GM06990 (cell line): ENCODE data around the gene MBD3.

Experiments used
- DNase-seq: peaks from one replicate; pipeline ENCODE4 v3.0.0-alpha.2; 2011; ENCODE audit not compliant: insufficient read length; ENCODE audit errors: extremely low read depth
- H3K27me3 ChIP-seq: replicated peaks from 2 replicates; pipeline ENCODE4 v1.6.0; 2011; ENCODE audit warnings: low read length; ENCODE audit not compliant: control insufficient read depth, insufficient read depth
- H3K36me3 ChIP-seq: 2 replicates; pipeline ENCODE4 v1.5.1; 2011; ENCODE audit warnings: low read length; ENCODE audit not compliant: control insufficient read depth, insufficient read depth
- H3K4me3 ChIP-seq: replicated peaks from 2 replicates; pipeline ENCODE4 v1.5.1; 2011; ENCODE audit warnings: low read depth, mild to moderate bottlenecking, control low read depth, low read length
- TF ChIP-seq, protein P1 (sequence below): IDR thresholded peaks from 2 replicates; pipeline ENCODE4 v1.5.1; 2011; ENCODE audit warnings: low read length, control low read depth, mild to moderate bottlenecking, inconsistent platforms; ENCODE audit not compliant: insufficient read depth, poor library complexity, severe bottlenecking

The MBD3 gene

DNA sequence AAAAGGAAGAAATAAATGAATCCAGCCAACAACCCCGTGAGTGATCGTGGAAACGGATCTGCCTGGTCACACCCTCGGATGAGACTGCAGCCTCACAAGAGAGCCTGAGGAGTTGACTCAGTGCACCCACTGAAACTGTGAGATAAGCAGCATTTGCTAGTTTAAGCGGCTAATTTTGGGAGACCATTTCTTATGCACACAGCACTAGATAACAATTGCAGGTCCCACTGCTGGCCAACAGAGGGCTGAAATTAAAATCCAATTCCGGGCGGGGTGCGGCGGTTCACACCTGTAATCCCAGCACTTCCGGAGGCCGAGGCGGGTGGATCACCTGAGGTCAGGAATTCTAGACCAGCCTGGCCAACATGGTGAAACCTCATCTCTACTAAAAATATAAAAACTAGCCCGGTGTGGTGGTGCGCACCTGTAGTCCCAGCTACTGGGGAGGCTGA lies 9.0 kb upstream of the MBD3 start:
- Histone ChIP-seq H3K27me3 (no peaks in the 10 kb centered on the region), H3K4me3 (no peak overlapping the region), H3K36me3 (peaks cover 20% of the 10 kb centered on the region)
- DNase-seq: no peak
- TF ChIP-seq, protein P1, sequence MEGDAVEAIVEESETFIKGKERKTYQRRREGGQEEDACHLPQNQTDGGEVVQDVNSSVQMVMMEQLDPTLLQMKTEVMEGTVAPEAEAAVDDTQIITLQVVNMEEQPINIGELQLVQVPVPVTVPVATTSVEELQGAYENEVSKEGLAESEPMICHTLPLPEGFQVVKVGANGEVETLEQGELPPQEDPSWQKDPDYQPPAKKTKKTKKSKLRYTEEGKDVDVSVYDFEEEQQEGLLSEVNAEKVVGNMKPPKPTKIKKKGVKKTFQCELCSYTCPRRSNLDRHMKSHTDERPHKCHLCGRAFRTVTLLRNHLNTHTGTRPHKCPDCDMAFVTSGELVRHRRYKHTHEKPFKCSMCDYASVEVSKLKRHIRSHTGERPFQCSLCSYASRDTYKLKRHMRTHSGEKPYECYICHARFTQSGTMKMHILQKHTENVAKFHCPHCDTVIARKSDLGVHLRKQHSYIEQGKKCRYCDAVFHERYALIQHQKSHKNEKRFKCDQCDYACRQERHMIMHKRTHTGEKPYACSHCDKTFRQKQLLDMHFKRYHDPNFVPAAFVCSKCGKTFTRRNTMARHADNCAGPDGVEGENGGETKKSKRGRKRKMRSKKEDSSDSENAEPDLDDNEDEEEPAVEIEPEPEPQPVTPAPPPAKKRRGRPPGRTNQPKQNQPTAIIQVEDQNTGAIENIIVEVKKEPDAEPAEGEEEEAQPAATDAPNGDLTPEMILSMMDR: no peak

DNA sequence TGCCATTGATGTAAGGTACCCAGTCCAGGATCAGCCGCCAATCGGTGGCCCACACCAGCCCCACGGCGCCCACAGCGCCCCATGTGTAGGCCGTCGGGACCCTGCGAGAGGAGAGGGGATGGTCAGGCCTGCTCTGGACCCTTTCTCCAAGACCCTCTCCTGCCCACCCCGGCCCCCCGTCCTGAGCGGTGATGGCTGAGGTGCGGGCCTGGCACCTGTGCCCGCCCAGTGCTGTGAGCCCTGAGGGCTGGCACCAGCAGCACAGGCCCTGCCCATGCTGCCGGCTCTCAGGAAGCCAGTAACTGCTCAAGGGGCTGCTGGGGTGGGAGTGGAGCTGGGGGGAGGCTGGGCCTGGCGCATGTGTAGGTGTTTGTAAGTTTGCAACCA lies 6.8 kb upstream of the MBD3 start:
- no peak overlapping the region for H3K4me3 ChIP-seq
- peaks cover 20% of the 10 kb centered on the region for H3K36me3 ChIP-seq
- no peak for DNase-seq
- H3K27me3 ChIP-seq: no peaks in the 10 kb centered on the region
- TF ChIP-seq, protein P1: no peak

DNA sequence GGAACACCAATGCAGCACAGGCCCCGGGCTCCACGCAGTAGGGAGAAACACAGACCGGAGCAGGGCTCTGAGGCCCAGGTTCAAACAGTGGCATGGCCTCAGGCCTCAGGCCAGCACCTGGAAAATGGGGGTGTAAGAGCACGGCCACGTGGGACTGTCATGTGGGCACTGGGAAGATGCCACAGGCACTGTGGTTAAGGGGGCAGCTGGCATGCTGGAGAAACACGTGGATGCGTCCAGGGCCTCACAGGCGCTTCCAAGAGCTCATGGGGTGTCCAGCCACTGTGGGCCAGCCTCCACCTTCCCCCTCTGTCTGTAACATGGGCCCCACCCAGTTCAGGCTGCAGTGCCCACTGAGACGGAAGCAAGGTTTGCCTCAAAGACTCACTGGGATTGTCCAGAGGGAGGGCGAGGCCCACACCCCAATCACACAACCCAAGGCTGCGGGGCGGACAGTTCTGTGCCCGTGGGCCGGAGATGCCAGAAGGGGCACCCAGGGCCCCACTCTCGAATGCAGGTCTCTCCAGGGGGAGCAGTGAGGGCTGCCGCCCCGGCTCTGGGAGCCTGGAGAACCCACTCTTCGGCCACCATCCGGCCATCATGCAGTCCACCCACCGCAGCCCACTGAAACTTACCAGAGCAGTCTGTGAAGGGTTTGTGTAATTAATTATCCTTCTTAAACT lies 6.3 kb upstream of the MBD3 start:
- Histone ChIP-seq H3K4me3 (no peak overlapping the region), H3K36me3 (peaks cover 20% of the 10 kb centered on the region), H3K27me3 (no peaks in the 10 kb centered on the region)
- TF ChIP-seq, protein P1: no peak
- DNase-seq: no peak

DNA sequence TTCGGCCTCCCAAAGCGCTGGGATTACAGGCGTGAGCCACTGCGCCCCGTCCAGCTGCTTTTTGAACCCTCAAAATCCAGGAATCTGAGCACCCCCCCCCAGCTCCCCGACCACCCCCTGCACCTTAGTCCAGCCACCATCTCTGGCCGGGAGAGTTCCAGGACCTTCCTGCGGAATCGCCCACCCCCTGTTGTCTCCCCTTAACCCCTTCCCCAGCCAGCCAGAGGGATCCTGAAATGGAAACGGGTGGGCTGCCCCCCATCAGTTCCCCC lies 772 bp upstream of the MBD3 start:
- Histone ChIP-seq H3K4me3 (no peak overlapping the region), H3K27me3 (no peaks in the 10 kb centered on the region), H3K36me3 (peaks cover 10% of the 10 kb centered on the region)
- TF ChIP-seq, protein P1: no peak
- DNase-seq: no peak

DNA sequence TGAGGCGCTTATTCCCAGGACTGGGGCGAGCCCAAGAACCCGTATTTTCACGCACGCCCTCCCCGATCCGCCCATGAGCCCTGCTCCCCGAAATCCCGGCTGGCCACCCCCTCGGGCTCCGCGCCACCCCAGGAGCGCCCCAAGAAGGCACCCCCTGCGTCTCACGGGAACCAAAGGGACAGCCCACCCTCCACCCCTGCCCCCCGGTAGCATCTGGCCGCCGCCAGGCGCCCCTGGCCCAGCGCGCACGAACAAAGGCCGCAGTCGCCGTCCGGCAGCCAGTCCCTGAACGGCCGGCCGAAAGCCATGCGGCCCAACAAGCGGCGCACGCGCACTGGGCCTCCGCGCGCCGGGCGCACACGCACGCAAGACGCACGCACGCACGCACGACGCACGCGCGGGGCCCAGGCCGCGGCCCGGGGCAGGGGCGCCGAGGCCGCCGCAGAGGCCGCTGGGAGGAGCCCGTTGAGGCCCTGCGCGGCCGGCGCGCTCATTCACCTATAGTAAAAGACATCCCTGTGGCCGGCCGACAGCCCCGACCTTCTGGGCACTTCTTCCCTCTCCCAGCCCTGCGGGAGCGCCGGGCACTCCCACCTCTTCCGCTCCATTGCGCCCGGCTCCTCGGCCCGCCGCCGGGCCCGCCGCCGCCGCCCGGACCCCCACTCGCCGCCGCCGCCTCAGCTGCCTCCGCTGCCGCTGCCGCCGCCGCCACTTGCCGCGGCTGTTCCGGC lies 476 bp downstream of the MBD3 start:
- DNase-seq: peak; percentile 94
- no peaks in the 10 kb centered on the region for H3K27me3 ChIP-seq
- TF ChIP-seq, protein P1: no peak
- peak overlapping the region; percentile 98 for H3K4me3 ChIP-seq
- peaks cover 3% of the 10 kb centered on the region for H3K36me3 ChIP-seq
